ENCODE measurements around the gene MICAL3.

GRCh38 chr22:17880468-17880867 lies 143.9 kb downstream of the MICAL3 start:
- no peak for TF ChIP-seq TAF1 (IDR thresholded peaks at IDR 0.05; ENCODE audit: borderline replicate concordance, insufficient read depth, low read length)
- no peak for TF ChIP-seq REST (IDR thresholded peaks at IDR 0.05; ENCODE audit: insufficient read depth in 1 of 2, low read depth in 2 of 2, low read length in 2 of 2)

All from PFSK-1 (cell line).